Gastrocnemius medialis (tissue), 4 donors: ENCODE data around the gene CATSPERZ. TPM values are rescaled to one million over a fixed set of nuclear protein-coding genes. Genes with fewer than 3 reads are reported as not detected.

Experiments
- ATAC-seq, 2 donors: fragments of 150-250 bp; one replicate each; pipeline ENCODE4 v1.9.1; 2016
- DNase-seq, 2 donors: peaks; one replicate each; pipeline ENCODE4 v3.0.0-alpha.2; 2019
- H3K27ac ChIP-seq, 4 donors: fragments of 200-600 bp; sonication (generic); 1 replicate in 1 of 4; 2 replicates in 3 of 4; pipeline ENCODE4 v1.5.1; 2016 to 2018; ENCODE audit warnings: mild to moderate bottlenecking in 2 of 4, moderate library complexity in 1 of 4
- H3K27me3 ChIP-seq, 3 donors: fragments of 200-600 bp; sonication (generic) in 2 of 3; 1 replicate in 1 of 3; 2 replicates in 2 of 3; pipeline versions ENCODE4 v1.5.1 to v1.6.0; 2016 to 2019; ENCODE audit warnings: mild to moderate bottlenecking in 1 of 3, moderate library complexity in 1 of 3
- H3K36me3 ChIP-seq, 2 donors: fragments of 200-600 bp; sonication (generic) in 1 of 2; one replicate each; pipeline ENCODE4 v1.5.1; 2017 to 2018
- H3K4me1 ChIP-seq, 2 donors: fragments of 200-600 bp; sonication (generic) in 1 of 2; one replicate each; pipeline ENCODE4 v1.5.1; 2016 to 2017; ENCODE audit warnings: mild to moderate bottlenecking in 2 of 2
- H3K4me3 ChIP-seq, 4 donors: fragments of 200-600 bp; sonication (generic) in 3 of 4; 1 replicate in 1 of 4; 2 replicates in 3 of 4; pipeline ENCODE4 v1.5.1; 2016 to 2019; ENCODE audit warnings: mild to moderate bottlenecking in 2 of 4
- H3K9me3 ChIP-seq, 3 donors: fragments of 200-600 bp; sonication (generic) in 2 of 3; 1 replicate in 1 of 3; 2 replicates in 2 of 3; pipeline ENCODE4 v1.5.1; 2016 to 2019
- CTCF ChIP-seq, 5 experiments: fragments of 450-650 bp in 3 of 5; fragments of 200-600 bp in 2 of 5; sonication (generic) in 2 of 5; IDR thresholded peaks in 4 of 5; conservative IDR thresholded peaks in 1 of 5; 1 replicate in 4 of 5; 2 replicates in 1 of 5; pipeline ENCODE4 v1.5.1; 2016 to 2019; ENCODE audit warnings: antibody characterized with exemption in 5 of 5, mild to moderate bottlenecking in 3 of 5, moderate library complexity in 3 of 5
- POLR2A ChIP-seq, 2 donors: fragments of 450-650 bp; IDR thresholded peaks; one replicate each; pipeline ENCODE4 v1.6.1; 2017; ENCODE audit warnings: antibody characterized with exemption in 2 of 2, mild to moderate bottlenecking in 2 of 2, moderate library complexity in 2 of 2
- in situ Hi-C, 4 donors: fragments of 200-750 bp; cut with MboI; loops; one replicate each; pipeline versions ENCODE4 v1.15.0 to v1.8.0; 2017; ENCODE audit warnings: low sequenced_read_pairs in 4 of 4
- intact Hi-C: fragments of 100-400 bp; cut with DNase I; formaldehyde crosslinking; loops from one replicate; pipeline ENCODE4 v1.15.1; 2023; ENCODE audit warnings: low total_unique reads
- total RNA-seq, 4 donors: library from RNA; depleted of rRNA; stranded (reverse); fragments of >200 nt; gene quantifications; one replicate each; pipeline versions ENCODE4 v1.1.0 to v1.2.3, GENCODE V29; 2016

CATSPERZ gene
- total RNA-seq, 4 donors from 2014 or later, result not detected

GRCh38 chr11:64288353-64288750 lies 11.8 kb upstream of the CATSPERZ start:
- Histone ChIP-seq H3K27ac (no peak overlapping the region), H3K4me1 (peaks cover 19 to 28% of the 10 kb centered on the region in 2 donors), H3K4me3 (no peak overlapping the region), H3K36me3 (no peaks in the 10 kb centered on the region), H3K9me3 (no peaks in the 10 kb centered on the region), H3K27me3 (peaks cover 12 to 24% (median 23%) of the 10 kb centered on the region in 3 donors)
- ATAC-seq (no peak), DNase-seq (no peak)
- TF ChIP-seq CTCF (IDR thresholded peaks at IDR 0.05 in 4 of 5, conservative IDR thresholded peaks at IDR 0.05 in 1 of 5) (no peak), POLR2A (IDR thresholded peaks at IDR 0.05) (no peak)
- intact Hi-C loops, result no loop called here
- in situ Hi-C loops, result no loop called here

GRCh38 chr11:64289002-64289564 lies 11.1 kb upstream of the CATSPERZ start:
- no peak overlapping the region for H3K4me3 ChIP-seq
- no peak for TF ChIP-seq CTCF (IDR thresholded peaks at IDR 0.05 in 4 of 5, conservative IDR thresholded peaks at IDR 0.05 in 1 of 5)
- TF ChIP-seq POLR2A (IDR thresholded peaks at IDR 0.05), result no peak
- H3K27me3 ChIP-seq, result peaks cover 20 to 31% (median 29%) of the 10 kb centered on the region in 3 donors
- no peak for ATAC-seq
- intact Hi-C loops, result no loop called here
- H3K9me3 ChIP-seq, result no peaks in the 10 kb centered on the region
- in situ Hi-C loops, result no loop called here
- peaks cover 12 to 21% of the 10 kb centered on the region in 2 donors for H3K4me1 ChIP-seq
- H3K27ac ChIP-seq, result no peak overlapping the region
- DNase-seq, result no peak
- no peaks in the 10 kb centered on the region for H3K36me3 ChIP-seq

- peaks cover 34 to 46% (median 42%) of the 10 kb centered on the region in 3 donors for H3K27me3 ChIP-seq
- TF ChIP-seq CTCF (IDR thresholded peaks at IDR 0.05 in 4 of 5, conservative IDR thresholded peaks at IDR 0.05 in 1 of 5), result no peak
- no peak for TF ChIP-seq POLR2A (IDR thresholded peaks at IDR 0.05)
- intact Hi-C loops, result no loop called here
- no peaks in the 10 kb centered on the region for H3K36me3 ChIP-seq
- no peak overlapping the region for H3K27ac ChIP-seq
- H3K4me1 ChIP-seq, result peaks cover 11 to 18% of the 10 kb centered on the region in 2 donors
- H3K4me3 ChIP-seq, result no peak overlapping the region
- no peak for DNase-seq
- ATAC-seq, result no peak
- no peaks in the 10 kb centered on the region for H3K9me3 ChIP-seq
- in situ Hi-C loops, result no loop called here
Observed at GRCh38 chr11:64290352-64291261, 9.6 kb upstream of the CATSPERZ start.

GRCh38 chr11:64291262-64291751 lies 8.9 kb upstream of the CATSPERZ start, which contains the start of gene KCNK4:
Gene KCNK4, plus strand, starts transcription at chr11:64291302. Its CDS starts 1,717 bp downstream, at chr11:64293019.
- no peak for ATAC-seq
- H3K4me3 ChIP-seq, result peak within 1 kb of the TSS; percentile 30 to 38 (median 35)
- H3K27me3 ChIP-seq, result peaks cover 35 to 50% (median 46%) of the 10 kb centered on the region in 3 donors
- in situ Hi-C loops, result no loop called here
- H3K27ac ChIP-seq, result no peak within 1 kb of the TSS
- intact Hi-C loops, result no loop called here
- DNase-seq, result no peak
- H3K4me1 ChIP-seq, result peaks cover 7 to 13% of the 10 kb centered on the region in 2 donors
- TF ChIP-seq POLR2A (IDR thresholded peaks at IDR 0.05) (no peak), CTCF (IDR thresholded peaks at IDR 0.05 in 4 of 5, conservative IDR thresholded peaks at IDR 0.05 in 1 of 5) (no peak)
- H3K36me3 ChIP-seq, result no peaks in the 10 kb centered on the region
- H3K9me3 ChIP-seq, result no peaks in the 10 kb centered on the region
